HCT116 (cell line): ENCODE results near the gene DOC2A. TPM values are rescaled to one million over a fixed set of nuclear protein-coding genes. Genes with fewer than 3 reads are reported as not detected.
A peak's percentile ranks its signal among the peaks of the same experiment; 100 is the strongest.

ENCODE experiments used
- ATAC-seq: fragments of 200-7000 bp; cut with Tn5 transposase; 2 replicates; pipeline ENCODE4 v1.9.1; 2020; ENCODE audit warnings: mild to moderate bottlenecking, moderate library complexity
- BruUV-seq: library from RNA; stranded (reverse); fragments of 400-500 nt; replicated peaks from 2 replicates; lab custom pipeline; 2021; lab: Mats Ljungman, UMichigan
- CTCF ChIA-PET: fragments of 300-600 bp; sonication (Branson Sonifier 250); formaldehyde crosslinking; loops from one replicate; lab custom pipeline; 2021; ENCODE audit warnings: antibody characterized with exemption; lab: Charles Lee
- POLR2A ChIA-PET: fragments of 300-600, 350-600 bp; sonication (Branson Sonifier 250); formaldehyde crosslinking; loops from one replicate; lab custom pipeline; 2021; ENCODE audit warnings: antibody characterized with exemption; lab: Charles Lee
- RAD21 ChIA-PET, 2 experiments: fragments of 300-600 bp; sonication (Branson Sonifier 250); formaldehyde crosslinking; loops; one replicate each; lab custom pipeline; 2023; ENCODE audit warnings: low total read pairs in 2 of 2; ENCODE audit not compliant: uncharacterized antibody in 2 of 2, unreplicated experiment in 2 of 2, low non-redundant PET in 1 of 2; lab: Charles Lee
- DNase-seq: peaks from one replicate; pipeline ENCODE4 v3.0.0-alpha.2; 2010; ENCODE audit warnings: low read depth, low spot score
- H2AFZ ChIP-seq: fragments of 200-600 bp; shearing (Covaris generic), sonication (generic); 2 replicates; pipeline ENCODE4 v1.6.1; 2017; ENCODE audit warnings: low read depth, mixed run types, mixed read lengths, antibody characterized with exemption, low read length; ENCODE audit not compliant: poor library complexity, severe bottlenecking
- H3K27ac ChIP-seq: 2 replicates; pipeline ENCODE4 v1.5.1; 2012; ENCODE audit warnings: low read depth, low read length
- H3K27me3 ChIP-seq: fragments of 200-600 bp; sonication (generic); 2 replicates; pipeline ENCODE4 v1.6.1; 2016; ENCODE audit warnings: mixed run types, low read length, mixed read lengths; ENCODE audit not compliant: insufficient read depth
- H3K36me3 ChIP-seq, 2 experiments: fragments of 200-500 bp in 1 of 2; fragments of 200-600 bp in 1 of 2; sonication (Bioruptor generic) in 1 of 2; sonication (generic) in 1 of 2; 2 replicates each; pipeline versions ENCODE4 v1.5.1 to v1.6.1; 2014 to 2016; ENCODE audit warnings: low read length in 2 of 2, inconsistent platforms in 1 of 2, mixed read lengths in 1 of 2, mixed run types in 1 of 2; ENCODE audit not compliant: insufficient read depth in 2 of 2, control insufficient read depth in 1 of 2
- H3K4me1 ChIP-seq, 2 experiments: fragments of 200-600 bp in 1 of 2; sonication (generic) in 1 of 2; 2 replicates each; pipeline versions ENCODE4 v1.5.1 to v1.6.1; 2012 to 2017; ENCODE audit warnings: low read length in 2 of 2, inconsistent platforms in 1 of 2, mild to moderate bottlenecking in 1 of 2, mixed read lengths in 1 of 2, mixed run types in 1 of 2, moderate library complexity in 1 of 2; ENCODE audit not compliant: insufficient read depth in 2 of 2, control insufficient read depth in 1 of 2
- H3K4me2 ChIP-seq: fragments of 200-600 bp; sonication (generic); 2 replicates; pipeline ENCODE4 v1.6.1; 2017; ENCODE audit warnings: mixed run types, low read length, mixed read lengths
- H3K4me3 ChIP-seq, 2 experiments: fragments of 200-600 bp in 1 of 2; sonication (generic) in 1 of 2; replicated peaks in 1 of 2; 2 replicates each; pipeline ENCODE4 v1.5.1; 2011 to 2016; ENCODE audit warnings: low read length in 2 of 2, control low read depth in 1 of 2, low read depth in 1 of 2, mild to moderate bottlenecking in 1 of 2, mixed read lengths in 1 of 2, mixed run types in 1 of 2
- H3K79me2 ChIP-seq: fragments of 200-600 bp; sonication (generic); 2 replicates; pipeline ENCODE4 v1.6.1; 2017; ENCODE audit warnings: mild to moderate bottlenecking, mixed run types, low read length, moderate library complexity, mixed read lengths; ENCODE audit not compliant: insufficient read depth
- H3K9ac ChIP-seq: fragments of 200-600 bp; sonication (generic); 2 replicates; pipeline ENCODE4 v1.6.1; 2016; ENCODE audit warnings: low read length, mixed read lengths
- H3K9me2 ChIP-seq: fragments of 200-600 bp; sonication (generic), shearing (Covaris generic); 2 replicates; pipeline ENCODE4 v1.6.1; 2017; ENCODE audit warnings: mixed run types, mild to moderate bottlenecking, moderate library complexity; ENCODE audit not compliant: insufficient read depth
- H3K9me3 ChIP-seq, 2 experiments: fragments of 200-500 bp in 1 of 2; fragments of 200-600 bp in 1 of 2; sonication (Bioruptor generic) in 1 of 2; sonication (generic) in 1 of 2; 2 replicates each; pipeline ENCODE4 v1.6.1; 2014 to 2017; ENCODE audit warnings: low read length in 2 of 2, mixed read lengths in 2 of 2, inconsistent platforms in 1 of 2, low read depth in 1 of 2, mild to moderate bottlenecking in 1 of 2, mixed run types in 1 of 2, moderate library complexity in 1 of 2; ENCODE audit not compliant: control insufficient read depth in 1 of 2, insufficient read depth in 1 of 2
- H4K20me1 ChIP-seq: fragments of 200-600 bp; sonication (generic), shearing (Covaris generic); 2 replicates; pipeline ENCODE4 v1.6.1; 2017; ENCODE audit warnings: mixed run types, mild to moderate bottlenecking, moderate library complexity; ENCODE audit not compliant: insufficient read depth
- ATF3 ChIP-seq: IDR thresholded peaks from 2 replicates; pipeline ENCODE4 v1.6.1; 2012
- CBX3 ChIP-seq: IDR thresholded peaks from 2 replicates; pipeline ENCODE4 v1.6.1; 2012; ENCODE audit warnings: low read depth
- CEBPB ChIP-seq: IDR thresholded peaks from 2 replicates; pipeline ENCODE4 v1.6.1; 2012; ENCODE audit warnings: low read depth
- EGR1 ChIP-seq: IDR thresholded peaks from 2 replicates; pipeline ENCODE4 v1.6.1; 2012; ENCODE audit warnings: low read depth
- ELF1 ChIP-seq: IDR thresholded peaks from 2 replicates; pipeline ENCODE4 v1.6.1; 2012; ENCODE audit warnings: low read depth, borderline replicate concordance
- EZH2 ChIP-seq: fragments of 200-600 bp; sonication (generic); IDR thresholded peaks from 2 replicates; pipeline ENCODE4 v1.6.1; 2017; ENCODE audit warnings: antibody characterized with exemption, mixed run types
- EZH2phosphoT487 ChIP-seq: fragments of 200-600 bp; IDR thresholded peaks from 2 replicates; pipeline ENCODE4 v1.6.1; 2018; ENCODE audit warnings: antibody characterized with exemption, borderline replicate concordance
- FOSL1 ChIP-seq: IDR thresholded peaks from 2 replicates; pipeline ENCODE4 v1.6.1; 2012; ENCODE audit warnings: low read depth
- JUND ChIP-seq: IDR thresholded peaks from 2 replicates; pipeline ENCODE4 v1.6.1; 2012
- MAX ChIP-seq: IDR thresholded peaks from 2 replicates; pipeline ENCODE4 v1.6.1; 2012
- POLR2A ChIP-seq: IDR thresholded peaks from 2 replicates; pipeline ENCODE4 v1.7.0; 2011; ENCODE audit warnings: borderline replicate concordance; ENCODE audit not compliant: insufficient read depth, insufficient read length; ENCODE audit errors: extremely low read depth
- REST ChIP-seq: IDR thresholded peaks from 2 replicates; pipeline ENCODE4 v1.6.1; 2012; ENCODE audit warnings: low read depth
- SIN3A ChIP-seq: IDR thresholded peaks from 2 replicates; pipeline ENCODE4 v1.6.1; 2012; ENCODE audit warnings: low read depth
- SRF ChIP-seq: IDR thresholded peaks from 2 replicates; pipeline ENCODE4 v1.6.1; 2012; ENCODE audit warnings: low read depth
- TCF7L2 ChIP-seq: IDR thresholded peaks from 2 replicates; pipeline ENCODE4 v1.7.0; 2011; ENCODE audit warnings: borderline replicate concordance, inconsistent platforms; ENCODE audit not compliant: insufficient read depth, insufficient read length; ENCODE audit errors: extremely low read depth
- YY1 ChIP-seq: IDR thresholded peaks from 2 replicates; pipeline ENCODE4 v1.6.1; 2011; ENCODE audit warnings: low read length, low read depth, moderate library complexity, mild to moderate bottlenecking; ENCODE audit not compliant: insufficient replicate concordance; ENCODE audit errors: extremely low read depth
- ZBTB33 ChIP-seq: IDR thresholded peaks from 2 replicates; pipeline ENCODE4 v1.6.1; 2011; ENCODE audit warnings: mild to moderate bottlenecking, low read length, moderate library complexity; ENCODE audit not compliant: insufficient replicate concordance; ENCODE audit errors: extremely low read depth
- ZFX ChIP-seq: fragments of 450-650 bp; IDR thresholded peaks from 2 replicates; pipeline ENCODE4 v1.6.1; 2017
- ZNF274 ChIP-seq: fragments of 200-500 bp; sonication (Bioruptor generic); IDR thresholded peaks from 2 replicates; pipeline ENCODE4 v1.6.1; 2014; ENCODE audit warnings: mild to moderate bottlenecking, low read depth, low read length, inconsistent platforms
- intact Hi-C: fragments of 100-400 bp; cut with micrococcal nuclease; formaldehyde crosslinking; loops from 2 replicates; pipeline ENCODE4 v1.10.0; 2022
- total RNA-seq: library from RNA; stranded (reverse); gene quantifications from one replicate; pipeline ENCODE4 v1.2.1, GENCODE V29; 2021; ENCODE audit not compliant: unreplicated experiment

The DOC2A gene
- total RNA-seq, 1 experiment from 2014 or later = 17.3 TPM

GRCh38 chr16:30046588-30046987, 35.8 kb upstream of the DOC2A start:
- 0 out of 2 replicates have a peak overlapping the region, but pooled peaks have one; percentile 35 for H3K4me2 ChIP-seq
- peaks cover 8 to 20% of the 10 kb centered on the region in 2 experiments; a peak in 3 of 4 replicates for H3K4me1 ChIP-seq
- no peaks in the 10 kb centered on the region for H3K9me3 ChIP-seq
- TF ChIP-seq CBX3 = no peak
- no peak for TF ChIP-seq SRF
- TF ChIP-seq EZH2phosphoT487 = no peak
- no peak for TF ChIP-seq MAX
- TF ChIP-seq POLR2A = no peak
- TF ChIP-seq ZFX = no peak
- no peak for TF ChIP-seq FOSL1
- TF ChIP-seq ELF1 = no peak
- TF ChIP-seq EGR1 = no peak
- TF ChIP-seq ZBTB33 = no peak
- no peak for TF ChIP-seq REST
- no peak for TF ChIP-seq EZH2
- no peak for TF ChIP-seq JUND
- TF ChIP-seq YY1 = no peak
- no peak for TF ChIP-seq ATF3
- TF ChIP-seq ZNF274 = no peak
- no peak for TF ChIP-seq SIN3A
- no peak for TF ChIP-seq TCF7L2
- no peak for TF ChIP-seq CEBPB
- RAD21 ChIA-PET = no interaction called here
- ATAC-seq = no peak
- H3K27ac ChIP-seq = no peak overlapping the region
- H3K9ac ChIP-seq = no peak overlapping the region
- no peaks in the 10 kb centered on the region for H4K20me1 ChIP-seq
- intact Hi-C loops = no loop called here
- no peaks in the 10 kb centered on the region for H3K9me2 ChIP-seq
- H2AFZ ChIP-seq = no peak overlapping the region
- BruUV-seq = no TSS peak
- H3K27me3 ChIP-seq = no peaks in the 10 kb centered on the region
- CTCF ChIA-PET = no interaction called here
- POLR2A ChIA-PET = no interaction called here
- H3K4me3 ChIP-seq = no peak overlapping the region
- no peaks in the 10 kb centered on the region for H3K36me3 ChIP-seq
- no peaks in the 10 kb centered on the region for H3K79me2 ChIP-seq
- DNase-seq = no peak
